ENCODE data around the gene ABCC4. TPM values are rescaled to one million over a fixed set of nuclear protein-coding genes. Genes with fewer than 3 reads are reported as not detected.

Gene ABCC4
- total RNA-seq, 6 experiments from 2014 or later, result 24.7 to 28.4 (median 26.0) TPM

DNA sequence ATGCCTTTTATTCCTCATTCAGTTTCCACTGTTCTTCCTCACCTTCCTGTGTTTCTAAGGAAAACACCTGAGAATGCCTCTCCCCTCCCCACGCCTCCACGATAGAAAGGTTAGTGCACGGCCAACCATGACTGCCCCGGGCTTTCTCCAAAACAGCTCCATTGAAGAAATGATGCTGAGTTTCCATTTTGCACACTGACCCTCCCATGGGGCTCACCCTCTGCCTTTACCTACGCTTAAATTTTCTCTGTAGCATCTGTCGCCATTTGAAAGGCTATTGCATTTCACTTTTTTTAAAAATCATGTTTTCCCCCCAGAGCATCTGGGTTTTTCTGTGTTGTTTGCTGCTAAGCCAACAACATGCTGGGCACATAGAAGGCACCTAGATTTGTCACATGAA lies 48.2 kb downstream of the ABCC4 start:
- no peaks in the 10 kb centered on the region for H3K9me3 Mint-ChIP-seq
- H3K4me1 Mint-ChIP-seq (ENCODE audit: low read depth), result peaks cover 48% of the 10 kb centered on the region
- H3K4me3 Mint-ChIP-seq, result no peak overlapping the region
- DNase-seq, result no peak
- no peaks in the 10 kb centered on the region; the same call in 1 of the 2 replicates for H3K27me3 Mint-ChIP-seq (ENCODE audit: insufficient read depth)
- H3K27ac Mint-ChIP-seq, result no peak overlapping the region
- H3K36me3 Mint-ChIP-seq (ENCODE audit: low read depth), result peaks cover 20% of the 10 kb centered on the region
- TF ChIP-seq, protein P1, sequence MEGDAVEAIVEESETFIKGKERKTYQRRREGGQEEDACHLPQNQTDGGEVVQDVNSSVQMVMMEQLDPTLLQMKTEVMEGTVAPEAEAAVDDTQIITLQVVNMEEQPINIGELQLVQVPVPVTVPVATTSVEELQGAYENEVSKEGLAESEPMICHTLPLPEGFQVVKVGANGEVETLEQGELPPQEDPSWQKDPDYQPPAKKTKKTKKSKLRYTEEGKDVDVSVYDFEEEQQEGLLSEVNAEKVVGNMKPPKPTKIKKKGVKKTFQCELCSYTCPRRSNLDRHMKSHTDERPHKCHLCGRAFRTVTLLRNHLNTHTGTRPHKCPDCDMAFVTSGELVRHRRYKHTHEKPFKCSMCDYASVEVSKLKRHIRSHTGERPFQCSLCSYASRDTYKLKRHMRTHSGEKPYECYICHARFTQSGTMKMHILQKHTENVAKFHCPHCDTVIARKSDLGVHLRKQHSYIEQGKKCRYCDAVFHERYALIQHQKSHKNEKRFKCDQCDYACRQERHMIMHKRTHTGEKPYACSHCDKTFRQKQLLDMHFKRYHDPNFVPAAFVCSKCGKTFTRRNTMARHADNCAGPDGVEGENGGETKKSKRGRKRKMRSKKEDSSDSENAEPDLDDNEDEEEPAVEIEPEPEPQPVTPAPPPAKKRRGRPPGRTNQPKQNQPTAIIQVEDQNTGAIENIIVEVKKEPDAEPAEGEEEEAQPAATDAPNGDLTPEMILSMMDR (IDR thresholded peaks at IDR 0.05), result no peak

DNA sequence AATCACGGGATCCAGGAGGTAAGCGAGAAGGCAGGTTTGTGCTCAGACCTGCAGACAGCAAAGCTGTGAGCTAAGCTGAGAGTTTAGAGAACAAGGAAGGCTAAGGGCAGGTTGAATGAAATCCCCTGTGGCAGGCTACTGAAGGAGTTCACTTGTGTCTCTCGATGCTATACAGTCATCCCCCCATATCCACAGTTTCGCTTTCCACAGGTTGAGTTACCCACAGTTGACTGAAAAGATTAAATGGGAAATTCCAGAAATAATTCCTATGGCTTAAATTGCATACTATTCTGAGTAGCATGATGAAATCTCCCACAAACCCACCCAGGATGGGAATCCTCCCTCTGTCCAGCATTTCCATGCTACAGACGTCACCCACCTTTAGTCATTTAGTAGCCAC lies 49.6 kb downstream of the ABCC4 start:
- DNase-seq, result no peak
- no peaks in the 10 kb centered on the region for H3K9me3 Mint-ChIP-seq
- peaks cover 15% of the 10 kb centered on the region for H3K36me3 Mint-ChIP-seq (ENCODE audit: low read depth)
- H3K4me3 Mint-ChIP-seq, result no peak overlapping the region
- H3K27me3 Mint-ChIP-seq (ENCODE audit: insufficient read depth), result no peaks in the 10 kb centered on the region; the same call in 1 of the 2 replicates
- TF ChIP-seq, protein P1 (IDR thresholded peaks at IDR 0.05), result no peak
- no peak overlapping the region for H3K27ac Mint-ChIP-seq
- peaks cover 40% of the 10 kb centered on the region for H3K4me1 Mint-ChIP-seq (ENCODE audit: low read depth)

DNA sequence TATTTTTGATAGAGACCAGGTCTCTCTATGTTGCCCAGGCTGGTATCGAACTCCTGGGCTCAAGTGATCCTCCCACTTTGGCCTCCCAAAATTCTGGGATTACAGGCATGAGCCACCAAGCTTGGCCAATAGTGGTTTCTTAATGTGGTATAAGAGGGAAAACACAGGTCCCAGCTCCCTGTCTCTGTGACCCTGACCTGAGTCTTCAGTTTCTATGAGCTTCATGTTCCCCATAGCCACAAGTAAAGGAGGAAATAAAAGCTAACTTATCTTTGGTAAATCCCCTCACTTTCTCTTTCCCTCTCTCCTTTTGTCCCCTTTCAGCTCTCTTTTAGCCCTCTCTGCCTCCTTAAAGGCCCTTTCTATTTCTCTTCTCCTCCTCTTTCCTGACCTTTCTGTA lies 50.3 kb downstream of the ABCC4 start:
- Mint-ChIP-seq H3K9me3 (no peaks in the 10 kb centered on the region), H3K4me3 (no peak overlapping the region), H3K27ac (no peak overlapping the region), H3K36me3 (ENCODE audit: low read depth) (peaks cover 21% of the 10 kb centered on the region), H3K27me3 (ENCODE audit: insufficient read depth) (no peaks in the 10 kb centered on the region; the same call in 1 of the 2 replicates), H3K4me1 (ENCODE audit: low read depth) (peaks cover 35% of the 10 kb centered on the region)
- no peak for DNase-seq
- TF ChIP-seq, protein P1 (IDR thresholded peaks at IDR 0.05), result no peak

DNA sequence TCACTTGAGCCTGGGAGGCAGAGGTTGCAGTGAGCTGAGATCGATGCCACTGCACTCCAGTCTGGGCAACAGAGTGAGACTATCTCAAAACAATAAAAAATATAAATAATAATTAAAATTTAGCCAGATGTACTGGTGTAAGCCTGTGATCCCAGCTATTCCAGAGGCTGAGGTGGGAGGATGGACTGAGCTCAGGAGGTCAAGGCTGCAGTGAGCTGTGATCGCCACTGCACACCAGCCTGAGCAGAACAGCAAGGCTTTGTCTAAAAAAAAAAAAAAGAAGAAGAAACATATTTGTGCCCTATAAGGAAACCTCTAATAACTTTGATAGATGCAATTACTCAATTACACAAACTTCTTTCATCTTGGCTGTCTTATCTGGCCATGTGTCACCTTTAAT lies 52.3 kb downstream of the ABCC4 start:
- TF ChIP-seq, protein P1 (IDR thresholded peaks at IDR 0.05), result no peak
- Mint-ChIP-seq H3K36me3 (ENCODE audit: low read depth) (peaks cover 24% of the 10 kb centered on the region), H3K27me3 (ENCODE audit: insufficient read depth) (no peaks in the 10 kb centered on the region; the same call in 1 of the 2 replicates), H3K9me3 (no peaks in the 10 kb centered on the region), H3K4me1 (ENCODE audit: low read depth) (peaks cover 15% of the 10 kb centered on the region), H3K4me3 (no peak overlapping the region), H3K27ac (no peak overlapping the region)
- no peak for DNase-seq

DNA sequence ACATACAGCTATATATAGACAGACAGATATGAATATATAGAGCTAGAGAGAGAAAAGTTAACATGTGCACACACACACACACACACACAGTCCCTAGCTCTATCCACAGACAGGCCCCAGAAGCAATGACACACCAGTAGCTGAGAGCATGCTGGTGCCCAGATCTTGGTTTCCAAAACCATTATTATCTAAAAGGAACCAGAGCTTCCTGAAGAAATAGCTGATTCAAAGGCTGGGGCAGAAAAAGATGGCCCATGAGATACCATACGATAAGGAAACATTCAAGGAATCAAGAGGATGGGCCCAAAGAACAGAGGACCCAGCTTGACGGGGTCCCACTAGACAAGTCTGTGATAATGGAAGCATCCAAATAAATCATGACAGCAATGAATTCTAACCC lies 53.4 kb downstream of the ABCC4 start:
- Mint-ChIP-seq H3K4me3 (no peak overlapping the region), H3K9me3 (no peaks in the 10 kb centered on the region), H3K4me1 (ENCODE audit: low read depth) (peaks cover 12% of the 10 kb centered on the region), H3K27ac (no peak overlapping the region), H3K36me3 (ENCODE audit: low read depth) (peaks cover 20% of the 10 kb centered on the region), H3K27me3 (ENCODE audit: insufficient read depth) (no peaks in the 10 kb centered on the region; the same call in none of the 2 replicates)
- DNase-seq, result no peak
- TF ChIP-seq, protein P1 (IDR thresholded peaks at IDR 0.05), result no peak

DNA sequence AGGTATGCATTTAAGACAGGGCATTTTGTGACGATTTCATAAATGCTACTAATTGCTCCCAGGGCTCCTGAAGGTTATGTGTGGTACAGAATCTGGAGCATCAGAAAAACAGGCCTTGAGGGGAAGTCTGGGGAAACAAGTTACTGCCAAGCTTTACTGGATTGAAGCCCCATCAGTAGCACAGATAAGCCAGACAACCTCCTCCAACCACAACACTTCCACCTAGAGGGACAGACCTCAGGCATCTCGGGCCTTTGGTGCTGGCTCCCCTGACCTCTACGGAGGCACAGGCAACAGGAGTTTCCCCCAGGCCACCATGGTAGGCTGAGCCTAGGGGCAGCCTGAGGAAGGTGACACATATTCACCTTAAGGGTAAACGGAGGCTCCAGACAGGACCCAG lies 54.1 kb downstream of the ABCC4 start:
- DNase-seq, result no peak
- TF ChIP-seq, protein P1 (IDR thresholded peaks at IDR 0.05), result no peak
- H3K27ac Mint-ChIP-seq, result no peak overlapping the region
- H3K36me3 Mint-ChIP-seq (ENCODE audit: low read depth), result peaks cover 19% of the 10 kb centered on the region
- no peaks in the 10 kb centered on the region for H3K9me3 Mint-ChIP-seq
- H3K4me1 Mint-ChIP-seq (ENCODE audit: low read depth), result peaks cover 11% of the 10 kb centered on the region; the same call in 1 of the 2 replicates
- no peaks in the 10 kb centered on the region; the same call in none of the 2 replicates for H3K27me3 Mint-ChIP-seq (ENCODE audit: insufficient read depth)
- H3K4me3 Mint-ChIP-seq, result no peak overlapping the region

All from HFFc6 (cell line).